B cell (primary cell): Measurements from ENCODE around the gene KCNK7.

Experiments used
- CTCF ChIP-seq: fragments of 200-600 bp; IDR thresholded peaks from one replicate; pipeline ENCODE4 v1.8.0; 2022; ENCODE audit warnings: antibody characterized with exemption, mild to moderate bottlenecking
- EZH2 ChIP-seq: IDR thresholded peaks from 2 replicates; pipeline ENCODE4 v1.6.1; 2012; ENCODE audit warnings: borderline replicate concordance, low read depth, mild to moderate bottlenecking, moderate library complexity, low read length; ENCODE audit not compliant: insufficient read depth, poor library complexity, severe bottlenecking

- no peak for TF ChIP-seq CTCF
- TF ChIP-seq EZH2: no peak
Measured at GRCh38 chr11:65609665-65610064, 14.1 kb upstream of the KCNK7 start.
